OCI-LY7 (cell line): ENCODE measurements around the gene PTPN13. TPM values are rescaled to one million over a fixed set of nuclear protein-coding genes. Genes with fewer than 3 reads are reported as not detected.

Experiments used
- BruUV-seq: library from RNA; stranded (reverse); fragments of 400-500 nt; replicated peaks from 2 replicates; lab custom pipeline; 2021; lab: Mats Ljungman, UMichigan
- CTCF ChIA-PET: fragments of 300-600 bp; sonication (Branson Sonifier 250); formaldehyde crosslinking; loops from one replicate; lab custom pipeline; 2022; ENCODE audit warnings: antibody characterized with exemption; ENCODE audit not compliant: unreplicated experiment; lab: Charles Lee
- POLR2A ChIA-PET: fragments of 300-600 bp; sonication (Branson Sonifier 250); formaldehyde crosslinking; loops from one replicate; lab custom pipeline; 2022; ENCODE audit warnings: antibody characterized with exemption; lab: Charles Lee
- DNase-seq: peaks from one replicate; pipeline ENCODE4 v3.0.0-alpha.2; 2015; ENCODE audit warnings: low spot score
- H2AFZ ChIP-seq: fragments of 200-600 bp; sonication (generic), shearing (Covaris generic); 2 replicates; pipeline ENCODE4 v1.6.1; 2014; ENCODE audit warnings: mild to moderate bottlenecking, antibody characterized with exemption, low read length, moderate library complexity
- H3K27ac ChIP-seq: fragments of 200-600 bp; sonication (generic); 2 replicates; pipeline ENCODE4 v1.5.1; 2014; ENCODE audit warnings: mixed run types, low read depth, mild to moderate bottlenecking, moderate library complexity, low read length, inconsistent platforms; ENCODE audit not compliant: poor library complexity, severe bottlenecking
- H3K36me3 ChIP-seq: fragments of 200-600 bp; sonication (generic); 2 replicates; pipeline ENCODE4 v1.6.1; 2014; ENCODE audit warnings: mild to moderate bottlenecking, antibody characterized with exemption, low read length, moderate library complexity, mixed read lengths; ENCODE audit not compliant: insufficient read depth
- H3K4me1 ChIP-seq: fragments of 200-600 bp; sonication (generic); 2 replicates; pipeline ENCODE4 v1.5.1; 2014; ENCODE audit warnings: mild to moderate bottlenecking, low read length; ENCODE audit not compliant: insufficient read depth, poor library complexity, severe bottlenecking
- H3K4me2 ChIP-seq: fragments of 200-600 bp; sonication (generic); 2 replicates; pipeline ENCODE4 v1.6.1; 2014; ENCODE audit warnings: mild to moderate bottlenecking, low read length
- H3K4me3 ChIP-seq: fragments of 200-600 bp; sonication (generic); 2 replicates; pipeline ENCODE4 v1.5.1; 2014; ENCODE audit warnings: mild to moderate bottlenecking, low read depth, low read length; ENCODE audit not compliant: poor library complexity, severe bottlenecking
- H3K79me2 ChIP-seq: fragments of 200-600 bp; sonication (generic); 2 replicates; pipeline ENCODE4 v1.6.1; 2016; ENCODE audit warnings: low read depth, mild to moderate bottlenecking, low read length, moderate library complexity, mixed read lengths; ENCODE audit not compliant: insufficient read depth
- H3K9me2 ChIP-seq: fragments of 200-600 bp; sonication (generic); 2 replicates; pipeline ENCODE4 v1.6.1; 2016; ENCODE audit warnings: mild to moderate bottlenecking, low read length, mixed read lengths; ENCODE audit not compliant: insufficient read depth
- H3K9me3 ChIP-seq: fragments of 200-600 bp; sonication (generic); 2 replicates; pipeline ENCODE4 v1.6.1; 2014; ENCODE audit warnings: mild to moderate bottlenecking, mixed run types, low read length, mixed read lengths
- H4K20me1 ChIP-seq: fragments of 200-600 bp; sonication (generic); 2 replicates; pipeline ENCODE4 v1.6.1; 2014; ENCODE audit warnings: mild to moderate bottlenecking, antibody characterized with exemption, low read length, moderate library complexity, mixed read lengths; ENCODE audit not compliant: insufficient read depth
- EZH2phosphoT487 ChIP-seq: fragments of 200-600 bp; sonication (generic); IDR thresholded peaks from 2 replicates; pipeline ENCODE4 v1.6.1; 2018; ENCODE audit warnings: low read depth, borderline replicate concordance, mild to moderate bottlenecking, mixed run types, antibody characterized with exemption, low read length, moderate library complexity, mixed read lengths
- intact Hi-C: fragments of 100-400 bp; cut with micrococcal nuclease; formaldehyde crosslinking; loops from one replicate; pipeline ENCODE4 v1.10.0; 2022; ENCODE audit not compliant: unreplicated experiment
- total RNA-seq, 2 experiments: library from RNA; depleted of rRNA in 1 of 2; stranded (reverse); fragments of >200 nt in 1 of 2; shearing (Covaris generic) in 1 of 2; gene quantifications; 2 replicates each; pipeline ENCODE4 v1.2.3, GENCODE V29; 2014 to 2022
- TF ChIP-seq, protein P1 (sequence below): fragments of 200-600 bp; sonication (generic); conservative IDR thresholded peaks from 2 replicates; pipeline ENCODE4 v1.5.1; 2014; ENCODE audit warnings: mild to moderate bottlenecking, antibody characterized with exemption, low read length, moderate library complexity, mixed read lengths

Gene PTPN13
- total RNA-seq, 2 experiments from 2014 or later = not detected

DNA sequence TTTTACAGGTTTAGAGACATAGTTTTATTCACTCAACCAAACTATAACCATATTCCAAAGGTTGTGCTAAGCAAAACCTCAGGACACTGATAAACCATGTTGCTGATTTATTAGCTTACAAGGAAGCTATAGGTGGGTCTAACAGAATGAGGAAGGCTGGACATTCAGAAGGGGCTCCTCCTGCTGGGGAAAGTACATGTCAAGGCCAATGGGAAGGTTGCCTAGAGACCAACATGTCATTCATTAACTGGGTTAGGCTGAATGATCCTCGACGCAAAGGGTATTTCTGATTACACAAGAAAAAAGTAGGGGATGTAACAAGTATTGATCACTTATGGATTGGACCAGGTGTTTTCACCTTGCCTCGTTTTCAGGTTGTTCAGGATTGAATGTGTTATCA, 224.7 kb downstream of the PTPN13 start:
- DNase-seq = no peak
- Histone ChIP-seq H3K4me2 (no peak overlapping the region), H3K36me3 (no peaks in the 10 kb centered on the region), H3K4me3 (no peak overlapping the region), H4K20me1 (no peaks in the 10 kb centered on the region), H2AFZ (no peak overlapping the region), H3K9me2 (no peaks in the 10 kb centered on the region), H3K27ac (no peak overlapping the region), H3K79me2 (no peaks in the 10 kb centered on the region), H3K4me1 (no peaks in the 10 kb centered on the region), H3K9me3 (no peaks in the 10 kb centered on the region; the same call in 1 of the 2 replicates)
- ChIA-PET POLR2A (no interaction called here), CTCF (no interaction called here)
- intact Hi-C loops = no loop called here
- TF ChIP-seq, protein P1, sequence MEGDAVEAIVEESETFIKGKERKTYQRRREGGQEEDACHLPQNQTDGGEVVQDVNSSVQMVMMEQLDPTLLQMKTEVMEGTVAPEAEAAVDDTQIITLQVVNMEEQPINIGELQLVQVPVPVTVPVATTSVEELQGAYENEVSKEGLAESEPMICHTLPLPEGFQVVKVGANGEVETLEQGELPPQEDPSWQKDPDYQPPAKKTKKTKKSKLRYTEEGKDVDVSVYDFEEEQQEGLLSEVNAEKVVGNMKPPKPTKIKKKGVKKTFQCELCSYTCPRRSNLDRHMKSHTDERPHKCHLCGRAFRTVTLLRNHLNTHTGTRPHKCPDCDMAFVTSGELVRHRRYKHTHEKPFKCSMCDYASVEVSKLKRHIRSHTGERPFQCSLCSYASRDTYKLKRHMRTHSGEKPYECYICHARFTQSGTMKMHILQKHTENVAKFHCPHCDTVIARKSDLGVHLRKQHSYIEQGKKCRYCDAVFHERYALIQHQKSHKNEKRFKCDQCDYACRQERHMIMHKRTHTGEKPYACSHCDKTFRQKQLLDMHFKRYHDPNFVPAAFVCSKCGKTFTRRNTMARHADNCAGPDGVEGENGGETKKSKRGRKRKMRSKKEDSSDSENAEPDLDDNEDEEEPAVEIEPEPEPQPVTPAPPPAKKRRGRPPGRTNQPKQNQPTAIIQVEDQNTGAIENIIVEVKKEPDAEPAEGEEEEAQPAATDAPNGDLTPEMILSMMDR = no peak
- TF ChIP-seq EZH2phosphoT487 = no peak
- no TSS peak for BruUV-seq

DNA sequence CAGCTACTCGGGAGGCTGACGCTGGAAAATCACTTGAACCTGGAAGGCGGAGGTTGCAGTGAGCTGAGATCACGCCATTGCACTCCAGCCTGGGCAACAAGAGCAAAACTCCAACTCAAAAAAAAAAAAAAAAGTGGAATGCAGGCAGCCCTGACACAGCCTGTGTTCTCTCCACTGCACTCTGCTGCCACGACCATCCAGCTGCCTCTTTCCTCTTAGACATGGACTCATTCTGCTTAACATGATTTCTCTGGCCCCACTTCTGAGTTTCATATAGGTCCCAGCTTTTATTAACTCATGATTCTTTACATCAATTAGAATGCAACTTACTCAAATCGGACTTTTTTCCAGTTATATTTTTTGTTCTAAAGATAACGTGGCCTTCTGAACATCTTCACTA, 225.4 kb downstream of the PTPN13 start:
- no peaks in the 10 kb centered on the region for H3K79me2 ChIP-seq
- TF ChIP-seq EZH2phosphoT487 = no peak
- TF ChIP-seq, protein P1 = no peak
- POLR2A ChIA-PET = interaction anchor here (0.7 kb wide), 1 partner anchor 87 kb away, joined by 3 read pairs; no protein-coding TSS in a partner anchor
- H3K4me3 ChIP-seq = no peak overlapping the region
- no peaks in the 10 kb centered on the region for H3K9me2 ChIP-seq
- H4K20me1 ChIP-seq = no peaks in the 10 kb centered on the region
- intact Hi-C loops = no loop called here
- H3K4me2 ChIP-seq = no peak overlapping the region
- no peak overlapping the region for H2AFZ ChIP-seq
- no peak for DNase-seq
- H3K9me3 ChIP-seq = no peaks in the 10 kb centered on the region; the same call in 1 of the 2 replicates
- H3K36me3 ChIP-seq = no peaks in the 10 kb centered on the region
- no TSS peak for BruUV-seq
- no peak overlapping the region for H3K27ac ChIP-seq
- CTCF ChIA-PET = no interaction called here
- no peaks in the 10 kb centered on the region for H3K4me1 ChIP-seq

DNA sequence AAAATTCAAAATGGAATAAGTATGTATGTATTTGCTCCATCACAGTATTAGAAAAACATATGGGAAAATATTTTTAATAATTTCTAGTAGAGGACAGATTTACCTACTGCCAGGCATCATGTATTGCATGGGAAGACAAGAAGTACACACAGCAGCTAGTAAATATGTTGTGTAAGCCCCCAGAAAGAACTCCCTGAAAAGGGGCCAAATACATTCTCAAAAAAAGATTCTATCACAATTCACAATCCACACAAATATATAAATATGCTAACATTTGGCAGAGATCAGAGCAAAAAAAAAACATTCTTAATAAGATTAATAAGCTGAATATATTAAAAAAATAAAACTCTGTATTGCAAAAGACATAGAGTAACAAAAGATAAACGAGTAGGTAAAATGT, 227.0 kb downstream of the PTPN13 start:
- no TSS peak for BruUV-seq
- intact Hi-C loops = no loop called here
- no peak overlapping the region for H2AFZ ChIP-seq
- no peaks in the 10 kb centered on the region for H3K9me2 ChIP-seq
- POLR2A ChIA-PET = interaction anchor here (0.7 kb wide), 1 partner anchor 58 kb away, joined by 3 read pairs; no protein-coding TSS in a partner anchor
- H3K4me3 ChIP-seq = no peak overlapping the region
- CTCF ChIA-PET = no interaction called here
- no peak overlapping the region for H3K27ac ChIP-seq
- no peaks in the 10 kb centered on the region for H3K36me3 ChIP-seq
- no peaks in the 10 kb centered on the region for H4K20me1 ChIP-seq
- H3K4me1 ChIP-seq = no peaks in the 10 kb centered on the region
- H3K9me3 ChIP-seq = no peaks in the 10 kb centered on the region; the same call in 1 of the 2 replicates
- H3K4me2 ChIP-seq = no peak overlapping the region
- no peak for TF ChIP-seq EZH2phosphoT487
- TF ChIP-seq, protein P1 = no peak
- DNase-seq = no peak
- no peaks in the 10 kb centered on the region for H3K79me2 ChIP-seq
